Activated naive CD4-positive, alpha-beta T cell treated with Interleukin-2 at 50 U/mL for 16 hours (primary cell): ENCODE data around the gene SLC36A2.

Source experiments
- DNase-seq: peaks from one replicate; pipeline ENCODE4 v3.0.0-alpha.2; 2020

Gene SLC36A2

DNA sequence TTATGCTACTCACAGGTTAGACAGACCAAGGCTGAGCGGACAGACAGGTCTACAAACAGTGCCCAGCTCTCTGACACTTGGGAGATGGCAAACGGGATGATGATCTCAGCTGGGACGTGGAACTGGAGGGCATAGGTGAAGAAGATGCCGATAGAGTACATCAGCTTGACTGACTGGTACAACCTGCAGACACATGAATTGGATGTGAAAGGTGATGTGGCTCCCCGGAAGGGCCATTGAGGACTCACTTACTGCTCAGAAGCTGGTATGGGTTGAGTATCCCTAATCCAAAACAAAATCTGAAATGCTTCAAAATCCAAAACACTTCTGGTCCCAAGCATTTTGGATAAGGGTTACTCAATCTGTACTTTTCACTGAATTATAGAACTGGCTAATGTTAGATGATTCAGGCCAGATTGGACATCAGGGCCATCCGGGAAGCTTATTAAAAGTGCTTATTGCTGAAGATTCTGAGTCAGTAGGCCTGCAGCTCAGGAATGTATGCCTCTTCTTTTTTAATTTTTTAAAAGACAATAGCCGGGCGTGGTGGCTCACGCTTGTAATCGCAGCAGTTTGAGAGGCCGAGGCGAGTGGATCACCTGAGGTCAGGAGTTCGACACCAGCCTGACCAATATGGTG lies 66.2 kb downstream of the SLC36A2 start:
- no peak for DNase-seq

GRCh38 chr5:151280443-151280842 lies 66.9 kb downstream of the SLC36A2 start:
- DNase-seq: no peak

DNA sequence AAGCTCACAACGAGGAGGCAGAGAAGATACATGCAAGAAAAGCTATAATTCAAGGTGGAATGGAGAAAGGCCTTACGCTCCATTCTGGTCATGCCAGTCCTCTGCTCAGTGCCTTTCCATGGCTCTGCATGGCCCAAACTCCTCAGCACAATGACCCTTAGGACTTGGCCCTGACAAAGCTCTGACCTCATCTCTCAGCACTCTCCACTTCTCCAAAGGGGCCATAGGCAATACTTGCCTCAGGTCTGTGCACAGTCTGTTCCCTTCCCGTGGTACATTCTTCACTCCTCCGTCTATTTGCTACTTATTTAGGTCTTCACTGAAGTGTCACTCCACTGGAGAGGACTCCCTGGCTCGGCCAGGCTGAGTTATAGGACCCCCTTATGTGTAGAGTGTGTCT lies 68.5 kb downstream of the SLC36A2 start:
- no peak for DNase-seq

GRCh38 chr5:151275803-151276202 lies 71.6 kb downstream of the SLC36A2 start:
- DNase-seq: no peak

GRCh38 chr5:151274666-151275065 lies 72.7 kb downstream of the SLC36A2 start:
- DNase-seq: no peak

DNA sequence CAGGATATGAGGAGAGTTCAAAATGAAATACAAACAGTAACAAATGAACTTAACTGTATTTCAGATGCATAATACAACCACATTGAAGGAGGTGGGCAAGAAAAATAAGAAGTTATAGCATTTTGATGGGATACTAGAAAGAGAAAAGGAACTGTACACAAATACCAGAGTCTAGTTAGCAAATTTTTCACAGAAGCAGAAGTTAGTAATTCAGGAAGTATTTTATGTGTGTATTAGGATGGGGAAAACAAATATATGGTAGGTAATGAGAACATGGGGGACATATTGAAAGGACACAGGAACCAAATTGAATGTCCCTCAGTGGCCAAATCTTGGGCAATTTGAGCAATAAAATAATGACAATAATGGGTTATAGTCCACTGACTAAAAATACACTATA lies 76.0 kb downstream of the SLC36A2 start:
- DNase-seq: no peak

DNA sequence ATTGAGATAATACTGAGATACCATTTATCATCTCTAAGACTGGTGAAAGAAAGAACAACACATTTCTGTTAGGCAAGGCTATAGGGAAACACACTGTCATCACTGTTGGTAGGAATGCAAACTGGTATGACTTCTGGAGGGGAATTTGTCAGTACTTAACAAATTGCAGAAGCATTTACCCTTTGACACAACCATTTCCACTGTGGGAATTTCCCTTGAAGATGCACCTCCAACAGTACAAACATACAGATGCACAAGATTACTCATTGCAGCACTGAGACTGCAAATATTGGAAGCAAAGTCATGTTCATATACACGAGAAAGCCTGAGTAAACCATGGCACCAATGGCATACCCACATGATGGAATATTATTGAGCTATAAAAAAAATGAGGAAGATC lies 76.8 kb downstream of the SLC36A2 start:
- DNase-seq: no peak

DNA sequence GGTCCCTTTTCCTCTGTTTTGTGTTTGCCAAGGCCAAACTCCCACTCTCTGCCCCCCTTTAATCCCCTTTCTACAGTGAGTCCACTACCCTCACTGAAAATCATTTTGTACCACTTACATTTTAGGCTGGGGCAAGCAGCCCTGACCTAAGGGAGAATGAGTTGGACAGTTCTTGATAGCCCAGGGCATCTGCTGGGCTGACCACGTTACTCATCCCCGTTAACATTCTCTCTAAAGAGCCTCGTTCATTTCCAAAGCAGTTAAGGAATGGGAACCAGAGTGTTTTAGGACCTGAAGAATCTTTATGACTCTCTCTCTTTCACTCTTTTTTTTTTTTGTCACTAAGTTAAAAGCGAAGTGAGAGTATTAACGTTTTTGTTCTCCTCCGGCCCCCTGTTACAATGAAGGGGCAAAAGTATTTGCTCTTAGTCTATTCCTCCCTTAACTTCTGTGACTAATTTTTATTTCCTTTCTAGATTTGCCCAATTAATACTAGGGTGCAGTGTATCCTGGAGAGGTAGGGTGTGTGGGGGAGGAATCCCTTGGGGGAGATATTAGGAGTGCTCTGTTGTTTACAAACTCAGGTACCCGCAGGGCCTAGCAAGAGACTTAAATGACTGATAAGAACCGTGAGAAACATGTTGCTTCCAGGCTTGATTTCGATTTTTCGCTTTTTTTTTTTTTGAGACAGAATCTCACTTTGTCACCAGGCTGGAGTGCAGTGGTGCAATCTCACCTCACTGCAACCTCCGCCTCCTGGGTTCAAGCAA lies 79.7 kb downstream of the SLC36A2 start:
- no peak for DNase-seq
